ENCODE data around the gene P2RX2. TPM values are rescaled to one million over a fixed set of nuclear protein-coding genes. Genes with fewer than 3 reads are reported as not detected.

The P2RX2 gene
- not detected in 2 replicates for total RNA-seq

DNA sequence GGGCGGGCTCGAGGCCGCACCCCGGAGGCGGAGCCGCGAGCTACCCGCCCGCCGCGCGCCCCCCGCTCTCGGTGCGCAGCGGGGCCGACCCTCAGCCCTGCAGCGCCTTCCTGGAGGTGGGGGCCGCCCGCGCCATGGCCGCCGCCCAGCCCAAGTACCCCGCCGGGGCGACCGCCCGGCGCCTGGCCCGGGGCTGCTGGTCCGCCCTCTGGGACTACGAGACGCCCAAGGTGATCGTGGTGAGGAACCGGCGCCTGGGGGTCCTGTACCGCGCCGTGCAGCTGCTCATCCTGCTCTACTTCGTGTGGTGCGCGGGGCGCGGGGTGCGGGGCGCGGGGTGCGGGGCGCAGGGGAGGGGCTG lies at the start of gene P2RX2:
Gene P2RX2, plus strand, starts transcription at position 94 of the 361 bp plus-strand sequence. Its CDS starts 41 bp downstream, at position 135.

GRCh38 chr12:132610051-132610759 lies 8.4 kb upstream of the P2RX2 start, which contains the start of gene LRCOL1:
Gene LRCOL1 (minus strand): TSS chr12:132610582. CDS start chr12:132606251, 4,331 bp downstream.

Other genes with a start within 250 kb of the P2RX2 start
- gene FBRSL1, start 128.6 kb upstream of the P2RX2 start, total RNA-seq: 2.0 and 2.1 TPM in 2 replicates
- 0.33 and 0.37 TPM in 2 replicates for gene LRCOL1, start 8.2 kb upstream of the P2RX2 start, total RNA-seq
- 16.4 and 49.5 TPM in 2 replicates for gene POLE, start 68.6 kb downstream of the P2RX2 start, total RNA-seq
- gene PXMP2, start 68.8 kb downstream of the P2RX2 start, total RNA-seq: 9.8 and 12.9 TPM in 2 replicates
- gene PGAM5, start 92.1 kb downstream of the P2RX2 start, total RNA-seq: 39.2 and 57.0 TPM in 2 replicates
- gene ANKLE2, start 143.1 kb downstream of the P2RX2 start, total RNA-seq: 65.1 and 82.7 TPM in 2 replicates
- gene GOLGA3, start 210.1 kb downstream of the P2RX2 start, total RNA-seq: 195 and 237 TPM in 2 replicates

Measured in uterine smooth muscle cell (primary cell).